GM12872 (cell line): ENCODE results near the gene HOXC10.

Experiments
- TF ChIP-seq, protein P1 (sequence below): IDR thresholded peaks from 3 replicates; pipeline ENCODE4 v1.5.1; 2011; ENCODE audit warnings: low read depth, mild to moderate bottlenecking, low read length, moderate library complexity; ENCODE audit not compliant: insufficient read depth

HOXC10 gene

DNA sequence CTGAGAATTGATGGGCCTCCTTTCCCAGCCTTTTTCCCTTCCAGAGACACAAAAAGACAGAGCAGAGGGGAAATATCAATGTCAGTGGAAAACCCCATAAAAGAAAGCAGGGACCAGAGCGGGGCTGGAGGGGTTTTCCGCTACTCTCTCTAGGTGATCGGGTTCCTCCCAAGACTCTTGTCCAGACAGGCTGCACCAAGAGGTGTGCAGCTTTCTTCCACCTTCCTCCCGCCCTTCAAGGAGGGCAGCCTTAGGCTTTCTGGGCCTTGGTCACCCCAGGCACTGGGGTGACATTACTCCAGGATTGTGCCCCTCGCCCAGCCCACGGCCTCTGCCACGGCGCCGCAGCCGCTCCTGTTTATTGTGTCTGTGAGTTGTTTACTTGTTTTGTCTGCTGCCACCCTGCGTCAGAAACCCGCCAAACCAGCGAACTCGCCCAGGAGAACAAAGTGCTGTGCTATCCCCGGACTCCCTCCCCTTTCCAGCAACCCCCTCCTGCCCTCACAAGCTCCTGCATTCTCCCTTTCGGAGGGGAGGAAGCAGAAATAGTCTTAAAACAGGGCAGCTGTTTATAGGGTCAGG, 36.6 kb downstream of the HOXC10 start:
- TF ChIP-seq, protein P1, sequence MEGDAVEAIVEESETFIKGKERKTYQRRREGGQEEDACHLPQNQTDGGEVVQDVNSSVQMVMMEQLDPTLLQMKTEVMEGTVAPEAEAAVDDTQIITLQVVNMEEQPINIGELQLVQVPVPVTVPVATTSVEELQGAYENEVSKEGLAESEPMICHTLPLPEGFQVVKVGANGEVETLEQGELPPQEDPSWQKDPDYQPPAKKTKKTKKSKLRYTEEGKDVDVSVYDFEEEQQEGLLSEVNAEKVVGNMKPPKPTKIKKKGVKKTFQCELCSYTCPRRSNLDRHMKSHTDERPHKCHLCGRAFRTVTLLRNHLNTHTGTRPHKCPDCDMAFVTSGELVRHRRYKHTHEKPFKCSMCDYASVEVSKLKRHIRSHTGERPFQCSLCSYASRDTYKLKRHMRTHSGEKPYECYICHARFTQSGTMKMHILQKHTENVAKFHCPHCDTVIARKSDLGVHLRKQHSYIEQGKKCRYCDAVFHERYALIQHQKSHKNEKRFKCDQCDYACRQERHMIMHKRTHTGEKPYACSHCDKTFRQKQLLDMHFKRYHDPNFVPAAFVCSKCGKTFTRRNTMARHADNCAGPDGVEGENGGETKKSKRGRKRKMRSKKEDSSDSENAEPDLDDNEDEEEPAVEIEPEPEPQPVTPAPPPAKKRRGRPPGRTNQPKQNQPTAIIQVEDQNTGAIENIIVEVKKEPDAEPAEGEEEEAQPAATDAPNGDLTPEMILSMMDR: peak; percentile 66

DNA sequence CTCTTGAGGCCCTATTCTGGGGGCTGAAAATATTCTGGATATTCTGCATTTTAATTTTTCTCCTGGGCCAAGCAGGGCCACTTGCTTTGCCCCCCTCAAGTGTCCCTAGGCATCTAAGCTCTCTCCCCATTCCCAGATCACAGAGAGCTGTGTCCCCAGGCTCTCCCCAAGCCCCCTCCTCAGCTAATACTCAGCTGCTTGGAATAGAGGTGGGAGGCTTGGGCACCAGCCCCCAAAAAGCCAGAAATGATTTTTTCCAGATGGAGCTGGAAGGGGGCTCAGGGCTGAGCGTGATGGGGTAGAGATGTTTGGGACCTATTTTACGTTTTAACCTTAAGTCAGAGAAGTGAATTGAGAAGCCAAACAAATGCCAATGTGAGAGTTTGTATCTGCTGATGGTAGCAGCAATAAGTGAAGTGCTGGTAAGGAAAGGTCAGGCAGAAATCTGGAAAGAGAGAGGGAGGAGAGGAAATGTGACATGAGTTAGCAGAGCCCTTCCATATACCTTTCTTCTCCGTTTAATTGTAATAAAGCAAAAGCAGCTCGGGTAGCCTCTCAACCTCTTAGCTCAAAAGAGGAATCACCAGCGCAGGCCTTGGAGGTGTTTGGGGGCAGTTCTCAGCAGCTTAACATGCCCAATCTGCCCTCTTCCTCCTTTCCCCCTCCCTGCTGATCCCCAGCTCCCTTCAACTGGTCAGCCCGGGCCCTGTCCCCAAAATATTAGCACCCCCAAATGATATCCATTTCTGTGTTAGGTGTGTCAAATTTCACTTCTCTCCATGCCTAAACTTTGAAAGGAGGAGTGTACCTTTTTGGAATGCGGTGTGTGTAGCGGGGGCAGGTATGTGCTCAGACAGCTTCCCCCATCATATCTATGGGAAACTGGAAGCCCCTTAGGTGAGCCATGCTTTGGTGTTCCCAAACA, 38.3 kb downstream of the HOXC10 start:
- TF ChIP-seq, protein P1: no peak

DNA sequence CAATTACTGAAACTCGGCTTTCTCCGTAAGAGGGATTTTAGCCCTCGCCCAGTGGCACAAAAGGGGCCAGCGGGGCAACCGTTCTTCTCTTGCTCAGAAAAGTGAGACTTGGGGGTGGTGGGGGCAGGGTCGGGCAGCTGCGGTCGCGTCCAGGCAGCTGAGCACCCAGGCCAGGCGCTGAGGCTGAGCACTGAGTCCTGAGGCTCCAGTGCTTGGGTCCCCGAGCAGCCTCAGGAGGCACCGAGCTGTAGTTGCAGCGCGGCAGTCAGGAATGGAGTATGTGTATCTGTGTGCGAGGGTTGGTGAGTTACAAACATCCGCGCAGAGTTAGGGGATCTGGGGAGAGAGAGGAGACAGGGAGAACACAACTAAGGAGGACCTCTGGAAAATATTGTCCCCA, 39.2 kb downstream of the HOXC10 start:
- TF ChIP-seq, protein P1: no peak

DNA sequence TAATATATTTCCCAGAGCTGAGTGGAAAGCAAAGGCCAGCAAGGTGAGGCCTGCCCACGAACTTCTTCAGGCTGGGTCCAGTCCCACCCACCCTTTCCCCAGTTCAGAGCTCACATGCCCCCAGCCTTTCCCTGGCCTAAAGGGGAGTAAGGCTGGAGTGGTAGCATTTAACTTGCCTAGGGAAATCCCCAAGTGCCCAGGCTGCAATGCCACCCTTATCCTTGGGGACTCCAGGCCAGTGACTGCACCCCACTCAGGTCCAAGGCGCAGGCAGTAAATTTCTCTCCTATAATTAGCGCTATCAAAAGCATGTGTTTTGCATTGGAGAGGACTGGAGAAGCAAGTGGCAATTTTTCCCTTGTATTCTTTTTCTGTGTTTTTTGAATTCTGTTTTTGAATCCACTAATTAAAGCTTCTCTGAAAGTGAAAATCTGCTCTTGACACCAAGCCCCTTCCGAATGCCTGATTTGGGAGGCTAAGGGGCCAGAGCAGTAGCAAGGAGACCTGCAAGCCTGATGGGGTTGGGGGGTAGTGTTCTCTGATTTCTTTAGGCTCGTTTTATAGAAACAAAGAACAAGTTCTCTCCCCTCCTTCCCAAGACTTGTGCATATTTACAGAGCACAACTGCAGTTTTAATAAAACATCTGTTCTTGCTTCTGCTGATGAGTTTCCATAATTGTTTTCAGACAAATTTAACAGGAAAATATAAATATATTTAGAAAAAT, 39.8 kb downstream of the HOXC10 start:
- TF ChIP-seq, protein P1: no peak

DNA sequence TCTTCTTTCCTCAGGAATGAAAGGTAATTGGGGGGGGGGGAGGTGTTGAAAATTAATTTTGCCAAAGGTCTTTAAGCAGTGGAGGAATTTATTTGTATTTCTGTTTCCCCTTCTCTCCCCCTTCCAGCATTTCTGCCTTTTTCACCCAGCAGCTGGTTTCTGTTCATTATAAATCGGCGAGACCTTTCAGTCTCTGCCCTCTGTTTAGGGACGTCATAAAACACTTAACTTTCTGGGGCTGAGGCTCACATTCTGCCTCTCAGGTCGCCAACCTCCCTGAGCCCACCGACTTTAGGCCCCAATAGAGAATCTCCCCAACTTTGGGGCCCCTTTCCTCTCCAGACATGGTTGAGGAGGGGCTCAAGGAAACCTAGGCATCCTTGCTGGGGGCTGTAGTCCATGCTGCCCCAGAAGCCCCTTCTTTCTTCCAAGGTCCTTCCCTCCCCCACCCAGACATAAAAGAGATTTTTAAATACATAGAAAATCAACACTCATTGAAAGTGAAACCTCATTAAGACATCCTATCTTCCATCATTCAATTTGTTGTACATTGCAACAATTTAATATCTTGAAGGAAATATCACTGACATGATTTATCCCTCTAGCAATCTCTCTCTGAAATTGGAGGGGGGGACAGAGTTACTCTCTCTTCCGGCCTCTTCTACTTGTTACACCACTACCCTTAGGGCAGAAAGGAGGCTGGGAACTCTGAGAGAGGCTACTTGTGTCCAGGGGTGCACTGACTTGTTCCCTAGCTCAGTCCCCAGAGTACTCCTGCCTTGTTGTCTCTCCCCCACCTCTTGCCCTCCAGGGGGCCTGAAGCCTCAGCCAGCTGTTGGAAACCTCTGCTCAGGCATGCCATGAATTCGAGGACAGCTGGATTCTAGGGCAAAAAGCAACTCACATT, 40.8 kb downstream of the HOXC10 start:
- TF ChIP-seq, protein P1: no peak

DNA sequence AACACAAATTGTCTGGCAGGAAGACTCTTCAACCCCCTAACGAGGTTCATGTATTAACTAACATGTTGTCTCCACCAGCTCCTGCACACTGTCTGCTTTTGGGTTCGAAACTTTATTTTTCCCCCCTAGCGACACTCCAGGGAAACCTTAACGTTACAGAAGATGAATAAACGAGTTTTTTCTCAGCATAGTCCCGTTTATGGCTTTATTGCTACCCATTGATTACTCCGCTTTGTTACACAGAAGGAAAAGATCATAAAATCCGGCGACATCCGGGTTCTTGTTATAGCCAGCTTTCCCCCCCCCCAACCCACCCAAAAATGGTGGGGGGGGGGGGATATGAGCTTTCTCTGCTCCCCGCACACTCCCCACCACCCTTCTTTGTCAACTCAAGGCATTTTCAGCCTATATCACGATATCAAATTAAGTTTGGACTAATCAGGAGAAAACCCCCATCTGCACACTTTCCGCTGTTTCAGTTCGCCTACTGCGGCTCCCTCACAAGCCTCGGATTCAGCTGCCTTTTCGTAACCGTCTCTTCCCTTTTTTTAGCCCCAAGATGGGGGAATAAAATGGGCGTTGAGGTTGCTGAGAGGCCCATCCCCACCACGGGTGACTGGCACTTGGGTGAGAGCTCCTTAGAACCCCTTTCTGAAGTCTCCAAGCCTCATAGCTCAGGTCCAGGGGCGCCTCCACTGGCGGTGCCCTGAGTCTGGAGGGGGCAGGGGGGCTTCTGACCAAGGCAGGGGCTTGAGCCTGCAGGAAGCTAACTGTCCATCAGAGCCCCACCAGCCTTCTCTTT, 41.9 kb downstream of the HOXC10 start:
- TF ChIP-seq, protein P1: no peak
